ENCODE data around the gene CSNK1G3.
"Not testable (repeated sequence)": the region's sequence is repeated elsewhere in the genome, so short reads cannot be mapped to it uniquely, and the experiment has no call there.

CSNK1G3 gene

GRCh38 chr5:123511648-123512605 lies at the start of gene CSNK1G3:
CSNK1G3 (plus strand) TSS chr5:123512177; CDS start chr5:123545664, 33,487 bp downstream.
- in situ Hi-C loops (cut with MboI; ENCODE audit: low sequenced_read_pairs, unreplicated experiment), result no loop called here
- no peak for TF ChIP-seq CTCF (IDR thresholded peaks at IDR 0.05; ENCODE audit: borderline replicate concordance, control extremely low read depth, extremely low read depth, insufficient read depth, missing control alignments)
- peak; percentile 91 for DNase-seq (ENCODE audit: low spot score)

GRCh38 chr5:123466839-123467238 lies 45.1 kb upstream of the CSNK1G3 start:
- DNase-seq (ENCODE audit: low spot score); in situ Hi-C loops (cut with MboI; ENCODE audit: low sequenced_read_pairs, unreplicated experiment): not testable (repeated sequence)

- DNase-seq (ENCODE audit: low spot score), result no peak
- no peak for TF ChIP-seq CTCF (IDR thresholded peaks at IDR 0.05; ENCODE audit: borderline replicate concordance, control extremely low read depth, extremely low read depth, insufficient read depth, missing control alignments)
- in situ Hi-C loops (cut with MboI; ENCODE audit: low sequenced_read_pairs, unreplicated experiment), result no loop called here
These were observed 40.6 kb upstream of the CSNK1G3 start for GRCh38 chr5:123471385-123471784.

GRCh38 chr5:123472150-123472924 lies 39.6 kb upstream of the CSNK1G3 start:
- no peak for DNase-seq (ENCODE audit: low spot score)
- in situ Hi-C loops (cut with MboI; ENCODE audit: low sequenced_read_pairs, unreplicated experiment), result no loop called here

GRCh38 chr5:123474228-123474627 lies 37.7 kb upstream of the CSNK1G3 start:
- DNase-seq (ENCODE audit: low spot score), result no peak
- in situ Hi-C loops (cut with MboI; ENCODE audit: low sequenced_read_pairs, unreplicated experiment), result no loop called here
- TF ChIP-seq CTCF (IDR thresholded peaks at IDR 0.05; ENCODE audit: borderline replicate concordance, control extremely low read depth, extremely low read depth, insufficient read depth, missing control alignments), result no peak

More at GRCh38 chr5:123472150-123472924, 39.6 kb upstream of the CSNK1G3 start:
- TF ChIP-seq CTCF (IDR thresholded peaks at IDR 0.05; ENCODE audit: borderline replicate concordance, control extremely low read depth, extremely low read depth, insufficient read depth, missing control alignments), result no peak

GRCh38 chr5:123476731-123477130 lies 35.2 kb upstream of the CSNK1G3 start:
- DNase-seq (ENCODE audit: low spot score), result no peak

More at GRCh38 chr5:123476731-123477130, 35.2 kb upstream of the CSNK1G3 start:
- no peak for TF ChIP-seq CTCF (IDR thresholded peaks at IDR 0.05; ENCODE audit: borderline replicate concordance, control extremely low read depth, extremely low read depth, insufficient read depth, missing control alignments)
- in situ Hi-C loops (cut with MboI; ENCODE audit: low sequenced_read_pairs, unreplicated experiment), result no loop called here

Measured in GM13976 (cell line).